ENCODE data around the gene EXOSC1. TPM values are rescaled to one million over a fixed set of nuclear protein-coding genes. Genes with fewer than 3 reads are reported as not detected.

Gene EXOSC1
- total and polyA plus RNA-seq, 11 donors, result 14.8 to 34.5 (median 17.3) TPM

DNA sequence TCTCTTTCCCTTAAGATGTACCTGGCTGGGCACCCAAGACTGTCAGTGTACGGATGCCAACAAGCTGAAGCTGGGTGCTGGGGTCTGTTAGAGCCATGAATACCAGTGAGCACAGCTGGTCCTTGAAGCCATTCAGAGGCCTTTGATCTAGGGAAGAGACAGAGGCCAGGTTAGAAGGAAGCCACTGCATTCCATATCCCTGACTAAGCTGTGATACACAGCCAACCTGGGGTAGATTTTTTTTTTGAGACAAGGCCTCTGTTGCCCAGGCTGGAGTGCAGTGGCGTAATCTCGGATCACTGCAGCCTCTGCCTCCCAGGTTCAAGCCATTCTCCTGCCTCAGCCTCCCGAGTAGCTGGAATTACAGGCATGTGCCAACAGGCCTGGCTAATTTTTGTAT, 20.9 kb upstream of the EXOSC1 start:
- Histone ChIP-seq H3K9me3 (no peaks in the 10 kb centered on the region), H3K4me1 (peaks cover 0 to 11% (median 0%) of the 10 kb centered on the region in 12 donors), H3K36me3 (peaks cover 0 to 100% (median 99%) of the 10 kb centered on the region in 9 donors), H3K27me3 (no peaks in the 10 kb centered on the region), H3K4me3 (no peak overlapping the region), H3K27ac (no peak overlapping the region)
- WGBS, 4 donors, result 77 to 92% (median 85%) methylated on average over 4 of the region's 4 CpGs
- DNase-seq (no peak), ATAC-seq (no peak)
- intact Hi-C loops (cut with DNase I), result loop anchor here in 1 of 10 donors (5.0 kb wide), 1 partner anchor 146 kb away; no protein-coding TSS in a partner anchor
- TF ChIP-seq POLR2A (IDR thresholded peaks at IDR 0.05), result no peak
- TF ChIP-seq, protein P1, sequence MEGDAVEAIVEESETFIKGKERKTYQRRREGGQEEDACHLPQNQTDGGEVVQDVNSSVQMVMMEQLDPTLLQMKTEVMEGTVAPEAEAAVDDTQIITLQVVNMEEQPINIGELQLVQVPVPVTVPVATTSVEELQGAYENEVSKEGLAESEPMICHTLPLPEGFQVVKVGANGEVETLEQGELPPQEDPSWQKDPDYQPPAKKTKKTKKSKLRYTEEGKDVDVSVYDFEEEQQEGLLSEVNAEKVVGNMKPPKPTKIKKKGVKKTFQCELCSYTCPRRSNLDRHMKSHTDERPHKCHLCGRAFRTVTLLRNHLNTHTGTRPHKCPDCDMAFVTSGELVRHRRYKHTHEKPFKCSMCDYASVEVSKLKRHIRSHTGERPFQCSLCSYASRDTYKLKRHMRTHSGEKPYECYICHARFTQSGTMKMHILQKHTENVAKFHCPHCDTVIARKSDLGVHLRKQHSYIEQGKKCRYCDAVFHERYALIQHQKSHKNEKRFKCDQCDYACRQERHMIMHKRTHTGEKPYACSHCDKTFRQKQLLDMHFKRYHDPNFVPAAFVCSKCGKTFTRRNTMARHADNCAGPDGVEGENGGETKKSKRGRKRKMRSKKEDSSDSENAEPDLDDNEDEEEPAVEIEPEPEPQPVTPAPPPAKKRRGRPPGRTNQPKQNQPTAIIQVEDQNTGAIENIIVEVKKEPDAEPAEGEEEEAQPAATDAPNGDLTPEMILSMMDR (IDR thresholded peaks at IDR 0.05), result no peak

DNA sequence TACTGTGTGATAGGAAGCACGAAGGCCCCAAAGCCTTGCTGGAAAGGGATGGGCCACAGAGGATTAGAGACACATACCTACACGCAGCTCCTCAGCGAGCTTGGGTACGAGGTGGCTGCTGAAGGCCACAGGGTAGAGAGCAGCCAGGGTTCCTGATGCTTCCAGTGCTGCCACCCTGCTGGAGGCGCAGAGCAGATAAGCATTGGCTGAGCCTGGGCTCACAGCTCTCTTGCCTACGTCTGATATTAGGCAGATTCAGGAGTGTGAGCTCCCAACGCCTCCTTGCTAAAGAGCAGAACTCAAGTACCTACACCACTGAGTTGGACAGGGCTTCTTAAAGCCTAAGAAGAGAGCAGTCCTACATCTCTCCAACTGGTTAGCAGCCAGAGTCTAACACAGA, 20.2 kb upstream of the EXOSC1 start:
- intact Hi-C loops (cut with DNase I), result loop anchor here in 1 of 10 donors (5.0 kb wide), 1 partner anchor 146 kb away; no protein-coding TSS in a partner anchor
- DNase-seq (no peak), ATAC-seq (peak in 1 of 4 donors; percentile 42)
- Histone ChIP-seq H3K9me3 (no peaks in the 10 kb centered on the region), H3K4me3 (no peak overlapping the region), H3K27me3 (no peaks in the 10 kb centered on the region), H3K4me1 (peaks cover 0 to 18% (median 0%) of the 10 kb centered on the region in 12 donors), H3K27ac (no peak overlapping the region), H3K36me3 (peaks cover 0 to 100% (median 99%) of the 10 kb centered on the region in 9 donors)
- 83 to 90% (median 85%) methylated on average over 7 of the region's 7 CpGs for WGBS, 4 donors
- no peak for TF ChIP-seq POLR2A (IDR thresholded peaks at IDR 0.05)
- TF ChIP-seq, protein P1 (IDR thresholded peaks at IDR 0.05), result no peak

DNA sequence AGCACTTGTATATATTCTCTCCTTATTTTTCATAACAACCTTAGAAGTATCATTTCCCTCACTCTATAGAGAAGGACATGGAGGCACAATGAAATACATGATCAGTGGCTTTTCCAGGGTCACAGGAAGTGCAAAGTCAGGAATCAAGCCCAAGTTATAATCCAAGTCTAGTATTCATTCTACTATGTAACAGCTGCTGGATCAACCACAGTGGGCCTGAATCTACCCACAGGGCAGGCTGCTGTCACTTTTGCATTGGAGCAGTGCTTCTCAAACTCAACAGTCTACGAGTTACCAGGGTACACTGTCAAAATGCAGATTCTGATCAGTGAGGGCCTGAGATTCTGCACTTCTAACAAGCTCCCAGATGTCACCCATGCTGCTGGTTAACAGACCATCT, 18.4 kb upstream of the EXOSC1 start:
- no peak overlapping the region for H3K4me3 ChIP-seq
- H3K27me3 ChIP-seq, result no peaks in the 10 kb centered on the region
- ATAC-seq (peak in 1 of 4 donors; percentile 4), DNase-seq (no peak)
- peak overlapping the region in 7 of 12 donors; percentile 18 to 40 (median 32) for H3K27ac ChIP-seq
- H3K36me3 ChIP-seq, result peaks cover 0 to 100% (median 99%) of the 10 kb centered on the region in 9 donors
- peaks cover 0 to 18% (median 0%) of the 10 kb centered on the region in 12 donors for H3K4me1 ChIP-seq
- TF ChIP-seq, protein P1 (IDR thresholded peaks at IDR 0.05), result no peak
- no peak for TF ChIP-seq POLR2A (IDR thresholded peaks at IDR 0.05)
- no peaks in the 10 kb centered on the region for H3K9me3 ChIP-seq
- 53 to 76% (median 59%) methylated on average over 1 of the region's 1 CpG for WGBS, 4 donors
- intact Hi-C loops (cut with DNase I), result loop anchor here in 9 of 10 donors (5.0 kb wide), 3 partner anchors 58 to 148 kb away; no protein-coding TSS in a partner anchor

DNA sequence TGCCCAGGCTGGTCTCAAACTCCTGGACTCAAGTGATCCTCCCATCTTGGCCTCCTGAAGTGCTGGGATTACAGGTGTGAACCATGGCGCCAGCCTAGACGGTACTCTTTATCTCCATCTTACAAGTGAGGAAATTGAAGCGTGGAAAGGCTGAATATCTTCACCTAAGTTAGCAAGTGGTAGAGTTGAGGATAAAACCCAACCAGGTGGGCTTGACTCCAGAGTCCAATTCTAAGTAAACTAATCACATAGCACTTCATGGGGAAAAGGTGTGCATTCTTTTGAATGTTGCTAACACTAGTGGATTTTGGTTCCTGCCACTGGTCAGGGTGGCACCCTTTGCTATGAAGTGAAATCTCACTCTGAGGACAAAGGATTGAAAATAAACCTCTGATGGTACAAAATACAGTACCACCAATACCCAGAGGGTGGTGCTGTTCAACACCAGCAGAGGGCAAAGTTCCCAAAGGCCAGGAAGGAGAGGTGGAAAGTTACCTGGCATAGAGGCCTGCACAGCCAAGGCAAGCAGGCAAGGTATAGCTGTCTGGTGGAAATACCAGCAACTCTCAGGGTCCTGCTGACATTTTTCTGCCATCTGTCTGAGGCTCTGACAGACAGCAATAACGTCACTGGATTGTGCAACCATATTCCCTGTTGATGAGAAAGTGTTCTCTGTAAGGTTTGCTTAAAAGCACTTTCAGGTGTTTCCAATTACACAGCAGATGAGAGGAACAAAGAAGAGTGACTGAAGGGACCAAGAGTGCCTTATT, 17.7 kb upstream of the EXOSC1 start:
- 69 to 77% (median 75%) methylated on average over 4 of the region's 4 CpGs for WGBS, 4 donors
- Histone ChIP-seq H3K27ac (peak overlapping the region in 7 of 12 donors; percentile 18 to 40 (median 32)), H3K9me3 (no peaks in the 10 kb centered on the region), H3K4me3 (no peak overlapping the region), H3K36me3 (peaks cover 0 to 100% (median 99%) of the 10 kb centered on the region in 9 donors), H3K4me1 (peaks cover 0 to 18% (median 0%) of the 10 kb centered on the region in 12 donors), H3K27me3 (no peaks in the 10 kb centered on the region)
- intact Hi-C loops (cut with DNase I), result loop anchor here (1.0 to 5.0 kb wide), 7 partner anchors 59 to 149 kb away; no protein-coding TSS in a partner anchor
- TF ChIP-seq POLR2A (IDR thresholded peaks at IDR 0.05), result no peak
- TF ChIP-seq, protein P1 (IDR thresholded peaks at IDR 0.05), result peak; percentile 70 to 92 (median 78)
- ATAC-seq (peak in 3 of 4 donors; percentile 54 to 68 (median 64)), DNase-seq (peak in 2 of 5 donors; percentile 28 to 35)

Measured in heart left ventricle (tissue), 16 donors.